Neural cell (in vitro differentiated cells): Measurements from ENCODE around the gene SLC38A3.

Experiments
- EP300 ChIP-seq: fragments of 450-650 bp; conservative IDR thresholded peaks from 2 replicates; pipeline ENCODE4 v1.6.1; 2014; ENCODE audit warnings: antibody characterized with exemption, mild to moderate bottlenecking, moderate library complexity; ENCODE audit not compliant: poor library complexity, severe bottlenecking
- EZH2 ChIP-seq: fragments of 200-600, 300-800 bp; shearing (Covaris generic), sonication (generic); IDR thresholded peaks from 2 replicates; pipeline ENCODE4 v1.6.1; 2014; ENCODE audit warnings: antibody characterized with exemption, low read length, borderline replicate concordance, mild to moderate bottlenecking; ENCODE audit not compliant: insufficient read depth, poor library complexity, severe bottlenecking
- POLR2AphosphoS5 ChIP-seq: IDR thresholded peaks from 2 replicates; pipeline ENCODE4 v1.6.1; 2012
- RAD21 ChIP-seq: fragments of 450-650 bp; conservative IDR thresholded peaks from 2 replicates; pipeline ENCODE4 v1.6.1; 2014; ENCODE audit warnings: antibody characterized with exemption, mild to moderate bottlenecking, moderate library complexity
- SMC3 ChIP-seq: fragments of 450-650 bp; conservative IDR thresholded peaks from 2 replicates; pipeline ENCODE4 v1.6.1; 2014; ENCODE audit warnings: antibody characterized with exemption, mild to moderate bottlenecking, moderate library complexity; ENCODE audit not compliant: poor library complexity
- TAF1 ChIP-seq: IDR thresholded peaks from 2 replicates; pipeline ENCODE4 v1.6.1; 2012; ENCODE audit warnings: low read depth
- TF ChIP-seq, protein P1 (sequence below): fragments of 450-650 bp; IDR thresholded peaks from 2 replicates; pipeline ENCODE4 v1.5.1; 2014; ENCODE audit warnings: antibody characterized with exemption, mild to moderate bottlenecking, moderate library complexity; ENCODE audit not compliant: poor library complexity, severe bottlenecking

DNA sequence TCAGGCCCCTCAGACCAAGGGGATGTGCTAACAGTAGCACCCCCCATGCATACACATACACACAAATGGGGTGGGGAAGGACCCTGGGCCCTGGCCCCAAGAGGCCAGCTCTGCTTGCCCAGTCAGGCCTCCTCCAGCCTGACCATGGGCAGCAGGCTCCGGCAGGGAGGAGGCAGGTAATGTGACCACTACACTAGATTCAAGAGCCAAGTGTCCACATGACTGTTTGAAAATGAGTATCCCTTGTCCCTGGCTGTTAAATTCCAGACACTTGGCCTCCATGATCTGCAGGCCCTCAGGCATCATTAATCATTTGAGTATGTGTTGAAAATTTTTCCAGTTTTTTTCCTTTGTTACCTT lies 17.1 kb downstream of the SLC38A3 start:
- TF ChIP-seq, protein P1, sequence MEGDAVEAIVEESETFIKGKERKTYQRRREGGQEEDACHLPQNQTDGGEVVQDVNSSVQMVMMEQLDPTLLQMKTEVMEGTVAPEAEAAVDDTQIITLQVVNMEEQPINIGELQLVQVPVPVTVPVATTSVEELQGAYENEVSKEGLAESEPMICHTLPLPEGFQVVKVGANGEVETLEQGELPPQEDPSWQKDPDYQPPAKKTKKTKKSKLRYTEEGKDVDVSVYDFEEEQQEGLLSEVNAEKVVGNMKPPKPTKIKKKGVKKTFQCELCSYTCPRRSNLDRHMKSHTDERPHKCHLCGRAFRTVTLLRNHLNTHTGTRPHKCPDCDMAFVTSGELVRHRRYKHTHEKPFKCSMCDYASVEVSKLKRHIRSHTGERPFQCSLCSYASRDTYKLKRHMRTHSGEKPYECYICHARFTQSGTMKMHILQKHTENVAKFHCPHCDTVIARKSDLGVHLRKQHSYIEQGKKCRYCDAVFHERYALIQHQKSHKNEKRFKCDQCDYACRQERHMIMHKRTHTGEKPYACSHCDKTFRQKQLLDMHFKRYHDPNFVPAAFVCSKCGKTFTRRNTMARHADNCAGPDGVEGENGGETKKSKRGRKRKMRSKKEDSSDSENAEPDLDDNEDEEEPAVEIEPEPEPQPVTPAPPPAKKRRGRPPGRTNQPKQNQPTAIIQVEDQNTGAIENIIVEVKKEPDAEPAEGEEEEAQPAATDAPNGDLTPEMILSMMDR: no peak
- no peak for TF ChIP-seq EZH2
- TF ChIP-seq POLR2AphosphoS5: no peak
- no peak for TF ChIP-seq SMC3
- TF ChIP-seq EP300: no peak
- no peak for TF ChIP-seq RAD21
- TF ChIP-seq TAF1: no peak
